OCI-M1 (cell line): ENCODE data around the gene MYH11.
"Not testable (repeated sequence)": the region's sequence is repeated elsewhere in the genome, so short reads cannot be mapped to it uniquely, and the experiment has no call there.

Experiments used
- DNase-seq: peaks from one replicate; lab custom pipeline; 2025; lab: John Stamatoyannopoulos, UW

Gene MYH11

GRCh38 chr16:15839204-15839603 lies 17.6 kb downstream of the MYH11 start:
- not testable (repeated sequence) for DNase-seq

GRCh38 chr16:15837761-15838160 lies 19.1 kb downstream of the MYH11 start:
- no peak for DNase-seq

GRCh38 chr16:15836965-15837611 lies 19.7 kb downstream of the MYH11 start:
- DNase-seq: no peak

- no peak for DNase-seq
Observed at GRCh38 chr16:15836074-15836473, 20.8 kb downstream of the MYH11 start.

- no peak for DNase-seq
Observed at GRCh38 chr16:15835136-15835878, 21.5 kb downstream of the MYH11 start.

- DNase-seq: no peak
Observed at GRCh38 chr16:15834502-15834901, 22.3 kb downstream of the MYH11 start.

- DNase-seq: no peak
Observed at GRCh38 chr16:15833541-15833940, 23.3 kb downstream of the MYH11 start.

- DNase-seq: no peak
Observed at GRCh38 chr16:15832241-15832640, 24.6 kb downstream of the MYH11 start.

GRCh38 chr16:15830832-15831451 lies 25.9 kb downstream of the MYH11 start:
- DNase-seq: peak; percentile 5

GRCh38 chr16:15829460-15829859 lies 27.4 kb downstream of the MYH11 start:
- no peak for DNase-seq

GRCh38 chr16:15827709-15828343 lies 29.0 kb downstream of the MYH11 start:
- DNase-seq: no peak

- DNase-seq: no peak
Observed at GRCh38 chr16:15827299-15827698, 29.5 kb downstream of the MYH11 start.

GRCh38 chr16:15825750-15826305 lies 31.0 kb downstream of the MYH11 start:
- no peak for DNase-seq

GRCh38 chr16:15822957-15823356 lies 33.9 kb downstream of the MYH11 start:
- no peak for DNase-seq

- no peak for DNase-seq
Observed at GRCh38 chr16:15820837-15821236, 36.0 kb downstream of the MYH11 start.

GRCh38 chr16:15819046-15819445 lies 37.8 kb downstream of the MYH11 start:
- DNase-seq: no peak

GRCh38 chr16:15817446-15817845 lies 39.4 kb downstream of the MYH11 start:
- no peak for DNase-seq

- DNase-seq: no peak
Observed at GRCh38 chr16:15816228-15816627, 40.6 kb downstream of the MYH11 start.

GRCh38 chr16:15812401-15812750 lies 44.5 kb downstream of the MYH11 start:
- not testable (repeated sequence) for DNase-seq

- peak; percentile 36 for DNase-seq
Observed at GRCh38 chr16:15811481-15812400, 45.1 kb downstream of the MYH11 start.

GRCh38 chr16:15810949-15811348 lies 45.9 kb downstream of the MYH11 start:
- no peak for DNase-seq
